Hepatocyte (in vitro differentiated cells): ENCODE results near the gene COL6A5.

Source experiments
- CTCF ChIP-seq: fragments of 200-600 bp; sonication (generic); IDR thresholded peaks from 2 replicates; pipeline ENCODE4 v1.5.1; 2016; ENCODE audit warnings: antibody characterized with exemption, mild to moderate bottlenecking; ENCODE audit not compliant: poor library complexity
- EZH2 ChIP-seq: fragments of 200-600 bp; sonication (generic); IDR thresholded peaks from 2 replicates; pipeline ENCODE4 v1.6.1; 2016; ENCODE audit warnings: antibody characterized with exemption, mild to moderate bottlenecking, borderline replicate concordance
- EZH2phosphoT487 ChIP-seq: fragments of 200-600 bp; sonication (generic); IDR thresholded peaks from one replicate; pipeline ENCODE4 v1.6.1; 2018; ENCODE audit warnings: antibody characterized with exemption, mild to moderate bottlenecking, low read depth, moderate library complexity; ENCODE audit not compliant: unreplicated experiment, severe bottlenecking

- no peak for TF ChIP-seq CTCF
- no peak for TF ChIP-seq EZH2
- no peak for TF ChIP-seq EZH2phosphoT487
Measured at GRCh38 chr3:130433306-130433705, 87.8 kb downstream of the COL6A5 start.
